HUES48 (cell line): Measurements from ENCODE around the gene SAMD4B.

Experiments
- H3K27ac ChIP-seq: one replicate; pipeline ENCODE4 v1.7.0; 2013; ENCODE audit warnings: low read depth, low read length, inconsistent platforms
- H3K27me3 ChIP-seq: 2 replicates; pipeline ENCODE4 v1.6.1; 2013; ENCODE audit warnings: mild to moderate bottlenecking, low read length; ENCODE audit not compliant: control insufficient read depth, insufficient read depth
- H3K36me3 ChIP-seq: 2 replicates; pipeline ENCODE4 v1.6.1; 2013; ENCODE audit warnings: low read length; ENCODE audit not compliant: control insufficient read depth, insufficient read depth
- H3K4me1 ChIP-seq: 2 replicates; pipeline ENCODE4 v1.6.1; 2013; ENCODE audit warnings: mild to moderate bottlenecking, low read length; ENCODE audit not compliant: control insufficient read depth, insufficient read depth
- H3K4me3 ChIP-seq: 2 replicates; pipeline ENCODE4 v1.5.1; 2013; ENCODE audit warnings: mild to moderate bottlenecking, low read depth, low read length
- H3K9ac ChIP-seq: 2 replicates; pipeline ENCODE4 v1.6.1; 2013; ENCODE audit warnings: mild to moderate bottlenecking, low read depth, low read length, moderate library complexity
- H3K9me3 ChIP-seq: 2 replicates; pipeline ENCODE4 v1.6.1; 2013; ENCODE audit warnings: low read length; ENCODE audit not compliant: control insufficient read depth, insufficient read depth

SAMD4B gene

DNA sequence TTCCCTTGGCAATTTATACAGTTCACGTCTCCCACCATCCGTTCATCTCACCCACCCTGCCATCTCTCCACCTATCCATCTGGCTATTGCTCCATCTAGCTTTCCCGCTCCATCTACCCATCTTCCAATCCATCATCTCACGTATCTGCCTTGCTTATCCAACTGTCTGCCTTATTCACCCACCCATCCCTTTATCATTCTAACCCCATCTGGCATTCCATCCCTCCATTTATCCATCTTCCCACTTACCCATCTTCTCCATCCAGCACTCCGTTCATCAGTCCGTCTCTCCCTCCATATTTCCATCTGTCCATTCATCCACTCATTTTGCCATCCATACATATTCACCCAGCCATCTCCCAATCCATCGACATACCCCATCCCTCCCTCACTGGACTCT lies 83.5 kb downstream of the SAMD4B start:
- Histone ChIP-seq H3K9ac (no peak overlapping the region), H3K4me1 (peaks cover 24% of the 10 kb centered on the region), H3K9me3 (no peaks in the 10 kb centered on the region), H3K27me3 (no peaks in the 10 kb centered on the region), H3K4me3 (no peak overlapping the region), H3K36me3 (peaks cover 49% of the 10 kb centered on the region), H3K27ac (no peak overlapping the region)

- H3K4me1 ChIP-seq = peaks cover 28% of the 10 kb centered on the region
- no peak overlapping the region for H3K9ac ChIP-seq
- no peak overlapping the region for H3K4me3 ChIP-seq
- H3K9me3 ChIP-seq = no peaks in the 10 kb centered on the region
- H3K27me3 ChIP-seq = no peaks in the 10 kb centered on the region
- peaks cover 45% of the 10 kb centered on the region for H3K36me3 ChIP-seq
- H3K27ac ChIP-seq = no peak overlapping the region
Measured at GRCh38 chr19:39426170-39426569, 83.9 kb downstream of the SAMD4B start.

- H3K36me3 ChIP-seq = peaks cover 40% of the 10 kb centered on the region
- H3K4me3 ChIP-seq = no peak overlapping the region
- H3K4me1 ChIP-seq = peaks cover 29% of the 10 kb centered on the region
- no peak overlapping the region for H3K9ac ChIP-seq
- H3K27me3 ChIP-seq = no peaks in the 10 kb centered on the region
- H3K27ac ChIP-seq = peak overlapping the region; percentile 94
- H3K9me3 ChIP-seq = no peaks in the 10 kb centered on the region
Measured at GRCh38 chr19:39427707-39428106, 85.5 kb downstream of the SAMD4B start.

DNA sequence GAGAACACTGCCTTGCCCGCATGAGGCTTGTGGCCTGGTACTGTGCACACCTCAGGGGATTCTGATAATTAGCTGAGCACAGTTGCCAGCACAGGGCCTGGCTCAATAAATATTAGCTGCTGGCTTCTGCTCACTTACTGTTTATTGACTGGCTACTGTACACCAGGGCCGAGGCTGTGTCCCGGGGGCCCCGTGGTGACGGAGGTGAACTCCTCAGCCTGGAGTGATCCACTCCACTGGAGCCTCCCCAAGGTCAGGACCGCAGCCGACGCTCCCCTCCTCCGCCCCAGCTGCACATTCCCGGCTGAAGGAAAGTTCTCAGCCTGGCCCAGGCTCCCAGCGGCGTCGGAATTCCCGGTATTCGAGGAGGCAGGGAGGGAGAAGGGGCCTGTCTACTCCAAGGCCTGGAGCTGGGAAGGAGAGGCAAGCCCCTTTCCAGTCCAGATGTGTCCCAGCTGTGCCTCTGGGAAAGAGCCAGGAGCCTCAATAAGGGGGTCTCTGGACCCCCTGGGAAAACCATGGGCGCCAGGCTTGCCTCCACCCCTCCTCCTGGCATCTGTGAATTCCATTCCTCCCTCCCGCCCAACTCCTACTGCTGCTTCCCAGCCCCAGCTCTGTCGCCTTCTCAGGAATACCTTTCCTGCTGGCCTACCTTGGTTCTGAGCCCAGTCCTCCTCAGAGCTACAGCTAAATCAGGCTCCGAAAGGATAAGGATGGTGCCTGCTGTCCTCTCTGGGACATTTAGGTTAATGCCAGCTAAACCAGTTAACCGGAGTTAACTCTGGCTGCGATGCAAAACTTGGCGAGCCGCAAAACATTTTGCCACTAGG lies 86.3 kb downstream of the SAMD4B start:
- Histone ChIP-seq H3K9me3 (no peaks in the 10 kb centered on the region), H3K27me3 (no peaks in the 10 kb centered on the region), H3K36me3 (peaks cover 40% of the 10 kb centered on the region), H3K27ac (peak overlapping the region; percentile 94), H3K4me1 (peaks cover 29% of the 10 kb centered on the region), H3K9ac (peak overlapping the region; percentile 32), H3K4me3 (peak overlapping the region; percentile 37)

- peak overlapping the region; percentile 90 for H3K27ac ChIP-seq
Measured at GRCh38 chr19:39430675-39431593, 88.7 kb downstream of the SAMD4B start.

GRCh38 chr19:39432677-39433025 lies 90.4 kb downstream of the SAMD4B start:
- no peak overlapping the region for H3K4me3 ChIP-seq
- peak overlapping the region; percentile 18 for H3K27ac ChIP-seq
- no peaks in the 10 kb centered on the region for H3K27me3 ChIP-seq
- H3K36me3 ChIP-seq = peaks cover 34% of the 10 kb centered on the region
- no peaks in the 10 kb centered on the region for H3K9me3 ChIP-seq
- no peak overlapping the region for H3K9ac ChIP-seq
- H3K4me1 ChIP-seq = peaks cover 30% of the 10 kb centered on the region

More at GRCh38 chr19:39430675-39431593, 88.7 kb downstream of the SAMD4B start:
- Histone ChIP-seq H3K36me3 (peaks cover 34% of the 10 kb centered on the region), H3K9ac (peak overlapping the region; percentile 0; the same call in 1 of the 2 replicates), H3K4me3 (no peak overlapping the region), H3K4me1 (peaks cover 35% of the 10 kb centered on the region), H3K27me3 (no peaks in the 10 kb centered on the region), H3K9me3 (no peaks in the 10 kb centered on the region)

DNA sequence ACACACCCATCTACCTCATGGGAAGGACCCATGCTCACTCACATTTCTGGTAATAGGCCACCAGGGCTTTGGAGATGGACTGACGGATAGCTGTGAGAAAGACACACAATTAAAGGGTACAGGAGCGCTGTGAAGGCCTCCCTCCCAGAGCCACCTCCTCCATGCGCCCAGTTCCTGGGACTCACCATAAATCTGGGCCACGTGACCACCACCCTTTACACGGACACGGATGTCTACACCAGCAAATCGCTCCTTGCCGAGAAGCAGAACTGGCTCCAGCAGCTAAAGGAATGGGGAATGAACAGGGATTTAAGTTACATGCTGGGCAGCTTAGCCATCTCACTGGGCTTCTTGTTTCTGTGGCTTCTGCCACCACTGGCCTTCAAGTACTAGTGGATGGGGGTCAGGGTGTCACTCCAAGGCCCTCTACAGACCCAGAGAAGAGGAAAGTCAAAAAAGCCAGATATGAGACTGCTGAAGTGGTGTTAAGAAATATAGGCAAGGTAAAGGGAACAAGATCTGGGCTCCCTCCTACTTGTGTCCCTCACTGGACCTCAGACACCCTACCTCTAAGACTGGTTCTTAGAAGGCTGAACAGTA lies 91.4 kb downstream of the SAMD4B start:
- Histone ChIP-seq H3K27me3 (no peaks in the 10 kb centered on the region), H3K4me1 (peaks cover 24% of the 10 kb centered on the region), H3K9ac (peak overlapping the region; percentile 98; the same call in 1 of the 2 replicates), H3K9me3 (no peaks in the 10 kb centered on the region), H3K36me3 (peaks cover 34% of the 10 kb centered on the region), H3K27ac (peak overlapping the region; percentile 77), H3K4me3 (peak overlapping the region; percentile 98; the same call in 1 of the 2 replicates)

DNA sequence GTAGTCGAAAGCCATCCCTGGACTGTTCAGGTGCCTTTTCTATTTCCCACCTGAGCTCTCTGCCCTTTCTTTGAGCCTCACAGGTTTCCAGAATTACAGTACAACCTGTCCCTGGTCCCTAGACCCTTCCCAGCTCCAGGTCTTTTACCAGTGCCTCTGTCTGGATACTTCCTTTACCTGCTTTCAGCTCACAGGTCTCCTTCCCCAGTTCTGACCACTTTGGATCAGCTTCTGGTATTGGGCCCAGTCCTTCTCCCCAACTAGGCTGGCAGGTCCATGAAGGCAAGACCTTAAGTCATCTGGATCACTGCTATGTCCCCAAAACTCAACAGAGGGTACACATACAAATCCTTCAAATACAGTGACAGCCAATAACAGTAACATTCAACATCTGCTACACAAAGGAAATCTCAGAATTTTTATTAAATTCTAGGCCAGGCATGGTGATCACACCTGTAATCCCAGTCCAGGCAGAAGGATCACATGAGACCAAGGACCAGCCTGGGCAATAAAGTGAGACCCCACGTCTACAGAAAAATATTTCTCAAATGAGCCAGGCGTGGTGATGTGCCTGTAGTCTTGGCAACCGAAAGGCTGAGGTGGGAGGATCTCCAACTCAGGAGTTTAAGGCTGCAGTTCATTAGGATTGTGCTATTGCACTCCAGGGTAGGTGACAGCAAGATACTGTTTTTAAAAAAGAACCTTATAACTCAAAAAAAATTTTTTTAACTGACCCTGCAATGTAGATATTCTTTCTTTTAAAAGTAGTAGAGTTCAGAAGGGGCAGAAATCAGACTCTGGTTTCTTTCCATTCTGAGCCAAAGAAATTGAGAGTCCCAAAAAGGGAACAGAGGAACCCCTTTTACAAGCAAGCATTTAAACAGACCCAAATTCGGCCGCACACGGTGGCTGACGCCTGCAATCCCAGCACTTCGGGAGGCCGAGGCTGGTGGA lies 92.2 kb downstream of the SAMD4B start:
- Histone ChIP-seq H3K4me1 (peaks cover 19% of the 10 kb centered on the region), H3K9me3 (no peaks in the 10 kb centered on the region), H3K27me3 (no peaks in the 10 kb centered on the region), H3K36me3 (peaks cover 34% of the 10 kb centered on the region), H3K27ac (peak overlapping the region; percentile 77), H3K4me3 (peak overlapping the region; percentile 98), H3K9ac (peak overlapping the region; percentile 98)
